ENCODE data around the gene MAGI2. TPM values are rescaled to one million over a fixed set of nuclear protein-coding genes. Genes with fewer than 3 reads are reported as not detected.
A peak's percentile ranks its signal among the peaks of the same experiment; 100 is the strongest.
"Not testable (repeated sequence)": the region's sequence is repeated elsewhere in the genome, so short reads cannot be mapped to it uniquely, and the experiment has no call there.

Gene MAGI2
- total RNA-seq, 2 donors from 2014 or later: 18.3 to 31.8 TPM

DNA sequence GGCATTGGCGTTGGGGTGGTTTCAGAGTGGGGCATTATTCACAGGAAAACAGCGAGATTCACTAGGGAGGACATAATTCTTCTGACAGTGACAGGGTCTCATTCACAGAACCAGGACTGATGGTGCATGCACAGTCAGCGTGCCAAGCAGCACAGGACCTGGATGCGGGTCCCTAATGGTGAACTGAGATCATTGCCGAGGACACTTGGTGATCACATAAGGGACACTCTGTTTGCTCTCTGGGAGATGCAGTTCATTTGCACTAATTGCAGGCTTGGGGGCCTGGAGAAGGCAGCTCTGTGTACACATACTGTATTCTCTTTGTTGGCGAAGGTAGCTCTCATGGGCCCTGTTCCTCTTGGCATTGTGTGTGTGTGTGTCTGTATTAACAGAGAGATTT lies 938.8 kb downstream of the MAGI2 start:
- H3K27me3 ChIP-seq (replicated peaks; ENCODE audit: insufficient read depth): no peaks in the 10 kb centered on the region
- H3K27ac ChIP-seq: no peak overlapping the region
- TF ChIP-seq, protein P1, sequence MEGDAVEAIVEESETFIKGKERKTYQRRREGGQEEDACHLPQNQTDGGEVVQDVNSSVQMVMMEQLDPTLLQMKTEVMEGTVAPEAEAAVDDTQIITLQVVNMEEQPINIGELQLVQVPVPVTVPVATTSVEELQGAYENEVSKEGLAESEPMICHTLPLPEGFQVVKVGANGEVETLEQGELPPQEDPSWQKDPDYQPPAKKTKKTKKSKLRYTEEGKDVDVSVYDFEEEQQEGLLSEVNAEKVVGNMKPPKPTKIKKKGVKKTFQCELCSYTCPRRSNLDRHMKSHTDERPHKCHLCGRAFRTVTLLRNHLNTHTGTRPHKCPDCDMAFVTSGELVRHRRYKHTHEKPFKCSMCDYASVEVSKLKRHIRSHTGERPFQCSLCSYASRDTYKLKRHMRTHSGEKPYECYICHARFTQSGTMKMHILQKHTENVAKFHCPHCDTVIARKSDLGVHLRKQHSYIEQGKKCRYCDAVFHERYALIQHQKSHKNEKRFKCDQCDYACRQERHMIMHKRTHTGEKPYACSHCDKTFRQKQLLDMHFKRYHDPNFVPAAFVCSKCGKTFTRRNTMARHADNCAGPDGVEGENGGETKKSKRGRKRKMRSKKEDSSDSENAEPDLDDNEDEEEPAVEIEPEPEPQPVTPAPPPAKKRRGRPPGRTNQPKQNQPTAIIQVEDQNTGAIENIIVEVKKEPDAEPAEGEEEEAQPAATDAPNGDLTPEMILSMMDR (IDR thresholded peaks at IDR 0.05): no peak
- no peaks in the 10 kb centered on the region for H3K4me1 ChIP-seq (ENCODE audit: control insufficient read depth in 1 of 2, low read depth in 2 of 2)
- ATAC-seq (ENCODE audit: insufficient number of reproducible peaks, low FRiP score, low read depth) (no peak), DNase-seq (ENCODE audit: low spot score) (no peak)
- H3K36me3 ChIP-seq: no peaks in the 10 kb centered on the region
- H3K4me3 ChIP-seq: no peak overlapping the region
- H3K9me3 ChIP-seq: no peaks in the 10 kb centered on the region

DNA sequence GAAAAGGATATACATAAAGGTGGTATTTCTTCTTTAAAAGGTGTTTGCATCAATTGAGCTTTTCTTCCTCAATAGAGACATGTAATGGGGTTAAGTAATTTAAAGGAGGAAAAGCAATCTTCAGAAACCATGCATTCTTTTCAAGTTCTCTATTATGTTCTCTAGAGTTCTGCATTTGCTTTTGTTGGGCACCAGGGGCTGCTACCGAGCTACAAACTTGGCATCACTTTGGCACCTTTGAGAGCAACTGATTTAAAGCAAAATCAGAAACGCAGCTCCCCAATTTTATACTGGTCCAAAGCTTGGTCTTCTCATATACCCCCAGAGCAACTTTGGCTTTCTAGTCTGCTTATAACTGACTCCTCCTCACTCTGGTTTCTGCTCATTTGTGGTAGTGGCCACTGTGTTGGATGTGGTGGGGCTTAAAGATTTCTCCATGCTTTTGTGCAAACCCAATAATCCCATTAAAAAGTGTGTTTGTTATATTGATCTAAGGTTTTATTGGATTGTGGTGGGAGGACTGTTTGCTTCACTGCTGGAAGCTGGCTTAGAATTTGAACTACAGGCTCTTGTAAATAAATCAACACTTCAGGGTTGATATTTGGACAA lies 942.8 kb downstream of the MAGI2 start:
- Histone ChIP-seq H3K9me3 (no peaks in the 10 kb centered on the region), H3K4me3 (no peak overlapping the region), H3K27me3 (replicated peaks; ENCODE audit: insufficient read depth) (no peaks in the 10 kb centered on the region), H3K27ac (no peak overlapping the region), H3K36me3 (no peaks in the 10 kb centered on the region), H3K4me1 (ENCODE audit: control insufficient read depth in 1 of 2, low read depth in 2 of 2) (peaks cover 0 to 4% of the 10 kb centered on the region in 2 donors)
- no peak for ATAC-seq (ENCODE audit: insufficient number of reproducible peaks, low FRiP score, low read depth)
- TF ChIP-seq, protein P1 (IDR thresholded peaks at IDR 0.05): peak; percentile 60
- no peak for DNase-seq (ENCODE audit: low spot score)

DNA sequence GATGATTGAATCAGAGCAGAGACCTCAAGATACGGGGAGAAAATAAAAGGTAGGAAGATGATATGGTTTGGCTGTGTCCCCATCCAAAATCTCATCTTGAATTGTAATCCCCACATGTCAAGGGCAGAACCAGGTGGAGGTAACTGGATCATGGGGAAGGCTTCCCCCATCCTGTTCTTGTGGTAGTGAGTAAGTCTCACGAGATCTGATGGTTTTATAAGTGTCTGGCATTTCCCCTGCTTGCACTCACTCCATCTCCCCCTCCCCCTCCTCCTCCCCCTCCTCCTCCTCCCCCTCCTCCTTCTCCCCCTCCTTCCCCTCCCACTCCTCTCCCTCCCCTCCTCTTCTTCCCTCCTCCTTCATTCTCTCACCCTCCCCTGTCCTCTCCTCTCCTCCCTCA lies 950.2 kb downstream of the MAGI2 start:
- not testable (repeated sequence) for DNase-seq (ENCODE audit: low spot score); H3K27me3 ChIP-seq (replicated peaks; ENCODE audit: insufficient read depth); H3K4me1 ChIP-seq (ENCODE audit: control insufficient read depth in 1 of 2, low read depth in 2 of 2); H3K27ac ChIP-seq; ATAC-seq (ENCODE audit: insufficient number of reproducible peaks, low FRiP score, low read depth); H3K4me3 ChIP-seq; H3K36me3 ChIP-seq; H3K9me3 ChIP-seq

DNA sequence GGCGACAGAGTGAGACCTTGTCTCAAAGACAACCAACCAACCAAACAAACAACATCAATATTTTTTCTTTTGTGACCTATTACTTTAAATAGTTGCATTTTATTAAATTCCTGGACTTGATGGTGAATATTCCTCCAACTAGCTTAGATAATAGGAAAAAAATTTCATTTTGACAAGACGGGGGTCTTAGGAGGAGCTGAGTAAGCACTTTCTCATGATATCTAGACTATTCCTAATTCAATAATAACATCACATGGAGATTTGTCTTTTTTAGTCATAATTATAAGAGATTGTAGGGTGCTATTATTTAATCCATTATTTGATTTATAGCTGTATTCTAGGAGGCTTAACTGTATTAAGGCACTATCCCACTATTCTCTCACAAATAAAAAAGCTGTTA lies 952.4 kb downstream of the MAGI2 start:
- H3K27ac ChIP-seq: no peak overlapping the region
- no peaks in the 10 kb centered on the region for H3K9me3 ChIP-seq
- DNase-seq (ENCODE audit: low spot score) (no peak), ATAC-seq (ENCODE audit: insufficient number of reproducible peaks, low FRiP score, low read depth) (no peak)
- peaks cover 0 to 2% of the 10 kb centered on the region in 2 donors for H3K4me1 ChIP-seq (ENCODE audit: control insufficient read depth in 1 of 2, low read depth in 2 of 2)
- TF ChIP-seq, protein P1 (IDR thresholded peaks at IDR 0.05): no peak
- no peaks in the 10 kb centered on the region for H3K27me3 ChIP-seq (replicated peaks; ENCODE audit: insufficient read depth)
- H3K36me3 ChIP-seq: no peaks in the 10 kb centered on the region
- H3K4me3 ChIP-seq: no peak overlapping the region

DNA sequence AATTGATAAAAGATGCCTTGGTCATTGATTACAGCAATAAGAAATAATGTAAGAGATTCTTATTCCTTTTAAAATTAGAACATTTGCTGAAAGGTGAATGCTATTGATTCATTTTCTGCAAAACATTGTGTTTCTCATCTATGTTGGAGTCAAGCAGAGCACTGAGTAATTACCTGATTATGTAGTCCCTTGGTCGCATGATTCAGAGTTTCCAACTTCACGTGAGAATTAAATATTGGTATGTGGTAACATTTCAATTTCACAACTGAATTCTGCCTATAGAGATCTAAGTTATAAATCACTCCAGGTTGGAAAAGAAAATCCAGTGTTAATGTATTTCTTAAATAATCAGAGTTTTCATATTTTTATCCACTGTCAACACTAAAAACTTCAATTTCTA lies 953.5 kb downstream of the MAGI2 start:
- no peaks in the 10 kb centered on the region for H3K9me3 ChIP-seq
- no peak overlapping the region for H3K27ac ChIP-seq
- ATAC-seq (ENCODE audit: insufficient number of reproducible peaks, low FRiP score, low read depth) (no peak), DNase-seq (ENCODE audit: low spot score) (no peak)
- H3K4me3 ChIP-seq: no peak overlapping the region
- TF ChIP-seq, protein P1 (IDR thresholded peaks at IDR 0.05): no peak
- no peaks in the 10 kb centered on the region for H3K36me3 ChIP-seq
- no peaks in the 10 kb centered on the region for H3K27me3 ChIP-seq (replicated peaks; ENCODE audit: insufficient read depth)
- H3K4me1 ChIP-seq (ENCODE audit: control insufficient read depth in 1 of 2, low read depth in 2 of 2): no peaks in the 10 kb centered on the region

DNA sequence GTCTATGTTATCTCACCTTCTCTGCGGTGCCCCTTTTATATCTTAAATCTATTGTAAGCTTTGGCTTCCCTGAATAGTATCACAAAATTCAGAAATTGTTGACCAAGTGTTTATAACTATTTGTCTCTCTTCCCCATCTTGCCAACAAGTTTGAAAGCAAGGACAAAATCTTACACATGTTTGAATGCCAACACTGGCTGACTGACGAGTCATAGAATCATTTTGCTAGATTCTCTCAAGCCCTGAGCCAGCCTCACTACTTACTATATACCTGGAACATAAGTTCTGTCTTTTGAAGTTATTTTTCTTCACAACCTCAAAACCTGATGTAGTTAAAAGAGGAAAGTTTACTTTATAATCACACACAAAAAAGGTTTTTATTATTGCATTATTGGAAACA lies 954.2 kb downstream of the MAGI2 start:
- TF ChIP-seq, protein P1 (IDR thresholded peaks at IDR 0.05): no peak
- Histone ChIP-seq H3K9me3 (no peaks in the 10 kb centered on the region), H3K27me3 (replicated peaks; ENCODE audit: insufficient read depth) (no peaks in the 10 kb centered on the region), H3K4me3 (no peak overlapping the region), H3K27ac (no peak overlapping the region), H3K4me1 (ENCODE audit: control insufficient read depth in 1 of 2, low read depth in 2 of 2) (no peaks in the 10 kb centered on the region), H3K36me3 (no peaks in the 10 kb centered on the region)
- DNase-seq (ENCODE audit: low spot score): no peak
- no peak for ATAC-seq (ENCODE audit: insufficient number of reproducible peaks, low FRiP score, low read depth)
